Urothelium cell line (cell line): ENCODE measurements around the gene KRTAP12-3.
"Not testable (repeated sequence)": the region's sequence is repeated elsewhere in the genome, so short reads cannot be mapped to it uniquely, and the experiment has no call there.

ENCODE experiments used
- DNase-seq: peaks from one replicate; pipeline ENCODE4 v3.0.0; 2011; ENCODE audit warnings: low spot score, mixed read lengths
- FAIRE-seq: peaks from 2 replicates; lab custom pipeline; 2011; peaks lifted over from hg19 to GRCh38; lab: Jason Lieb, UNC

KRTAP12-3 gene

GRCh38 chr21:44682580-44683151 lies 24.9 kb downstream of the KRTAP12-3 start:
- no peak for DNase-seq
- no peak for FAIRE-seq

- DNase-seq (no peak), FAIRE-seq (no peak)
Measured at GRCh38 chr21:44684077-44684476, 26.3 kb downstream of the KRTAP12-3 start.

DNA sequence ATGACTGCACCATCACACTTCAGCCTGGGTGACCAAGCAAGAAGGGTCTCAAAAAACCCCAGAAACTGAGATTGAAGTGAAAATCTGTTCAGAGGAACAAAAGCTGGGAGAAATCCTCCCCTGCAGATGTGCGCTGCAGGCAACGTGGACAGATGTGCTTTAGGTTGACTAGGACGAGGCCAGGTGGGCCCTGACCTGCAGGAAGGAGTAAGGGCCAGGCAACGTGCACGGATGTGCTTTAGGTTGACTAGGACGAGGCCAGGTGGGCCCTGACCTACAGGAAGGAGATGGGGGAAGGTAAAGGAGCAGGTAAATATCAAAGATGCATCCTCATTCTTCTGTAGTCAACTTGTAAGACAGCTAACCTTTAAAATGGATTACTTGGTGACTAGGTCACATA lies 26.8 kb downstream of the KRTAP12-3 start:
- DNase-seq (no peak), FAIRE-seq (no peak)

DNA sequence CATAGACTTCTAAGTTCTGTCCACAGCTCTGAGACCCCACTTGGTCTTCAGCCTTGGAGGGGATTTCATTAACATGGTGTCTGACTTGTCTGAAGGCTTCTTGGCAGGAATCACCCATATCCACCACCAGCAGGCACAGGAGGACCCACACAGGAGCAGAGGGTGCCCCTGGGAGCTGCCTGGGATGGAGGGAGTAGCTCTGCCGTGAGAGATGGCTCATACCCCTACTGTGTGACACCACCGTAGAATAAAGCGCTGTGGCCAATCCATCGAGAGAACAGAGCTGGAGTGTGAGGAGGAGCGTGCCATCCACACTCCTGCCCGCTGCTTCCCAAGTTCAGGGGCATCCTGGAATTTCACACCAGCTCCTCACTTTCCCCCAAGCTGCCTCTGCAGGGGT lies 27.3 kb downstream of the KRTAP12-3 start:
- not testable (repeated sequence) for DNase-seq, FAIRE-seq

DNA sequence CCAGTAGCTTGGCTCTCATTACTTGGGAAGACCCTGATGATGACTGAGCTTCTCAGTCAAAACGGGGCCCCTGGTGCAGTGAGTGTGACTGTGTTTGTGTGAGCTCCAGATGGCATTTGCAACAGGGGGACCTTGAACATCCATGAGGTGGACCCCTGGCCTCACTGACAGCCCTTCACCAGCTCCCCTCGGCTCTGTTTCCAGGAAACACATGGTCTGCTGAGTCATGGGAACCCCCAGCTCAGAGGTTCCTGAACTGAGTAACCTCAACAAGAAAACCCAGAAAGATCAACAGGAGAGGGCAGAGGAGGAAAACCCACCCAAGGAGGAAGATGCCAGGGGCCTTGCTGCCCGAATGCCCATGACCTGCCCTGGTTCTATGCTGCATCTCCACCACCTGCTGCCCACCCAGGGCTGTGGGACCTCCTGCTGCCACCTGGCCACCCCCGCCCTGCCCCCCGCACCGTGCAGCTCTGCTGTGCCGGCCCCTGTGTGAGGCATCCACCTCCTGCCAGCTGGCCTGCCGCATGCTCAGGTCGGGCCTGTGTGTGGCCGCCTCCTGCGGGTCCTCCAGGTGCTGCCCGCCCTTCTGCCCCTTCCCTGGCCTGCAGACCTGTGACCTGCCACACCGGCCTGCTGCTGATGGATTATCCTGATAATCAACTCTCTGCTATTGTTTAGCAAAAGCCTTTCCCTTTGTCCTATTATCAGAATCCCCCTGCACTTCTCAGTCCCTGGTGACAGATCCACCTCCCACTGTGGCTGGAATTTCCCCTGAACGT lies 28.5 kb downstream of the KRTAP12-3 start:
- no peak for FAIRE-seq
- no peak for DNase-seq

DNA sequence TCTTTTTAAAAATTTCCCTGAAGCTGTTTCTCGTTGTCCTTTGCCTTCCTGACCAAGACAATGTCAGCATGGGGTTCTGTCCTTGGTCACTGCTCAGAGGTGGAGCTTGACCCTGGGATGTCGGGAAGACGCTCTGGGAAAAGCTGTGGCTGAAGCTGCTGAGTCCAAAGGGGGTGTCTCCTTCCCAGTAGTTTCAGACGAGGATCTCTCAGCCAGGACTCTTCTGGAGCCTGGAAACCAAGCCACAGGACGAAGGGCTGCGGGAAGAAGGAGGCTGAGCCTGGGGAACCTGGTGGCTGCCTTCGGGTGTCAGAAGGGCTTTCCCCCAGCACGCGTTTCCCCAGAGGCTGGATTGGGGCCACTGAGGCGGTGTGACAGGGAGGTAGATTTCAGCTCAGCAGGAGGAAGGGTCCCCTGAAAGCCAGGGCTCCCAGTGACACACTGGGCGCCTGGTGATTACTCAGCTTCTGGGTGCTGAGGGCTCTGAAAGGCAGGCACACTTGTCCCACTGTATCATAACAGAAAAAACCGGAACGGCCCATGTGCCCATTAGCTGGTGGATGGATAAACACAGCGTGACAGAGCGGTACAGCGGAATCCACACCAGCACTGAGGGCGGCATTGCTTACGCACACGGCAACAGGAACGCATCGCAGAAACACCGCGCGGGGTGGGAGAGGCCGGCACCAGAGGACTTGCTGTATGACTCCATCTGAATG lies 29.3 kb downstream of the KRTAP12-3 start:
- no peak for FAIRE-seq

DNA sequence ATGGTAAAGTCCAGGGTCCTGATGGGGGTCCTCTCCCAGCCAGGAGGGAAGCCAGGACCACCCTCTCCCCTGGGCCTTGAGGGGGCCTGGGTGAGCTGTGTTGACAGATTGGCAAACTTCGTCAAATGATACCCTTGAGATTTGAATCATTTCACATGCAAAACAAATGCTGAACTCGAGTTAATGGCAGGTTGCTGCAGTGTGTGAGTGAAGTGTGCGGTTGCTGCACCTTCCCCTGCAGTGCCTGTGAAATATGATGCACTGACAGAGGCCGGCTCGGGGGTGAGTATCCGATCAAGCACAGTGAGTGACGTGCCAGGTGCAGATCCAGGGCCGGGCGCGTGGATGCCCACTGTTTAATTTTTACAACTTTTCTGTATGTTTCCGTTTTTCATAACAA lies 29.9 kb downstream of the KRTAP12-3 start:
- DNase-seq (no peak), FAIRE-seq (no peak)

More for the DNA sequence above, 29.3 kb downstream of the KRTAP12-3 start:
- no peak for DNase-seq

GRCh38 chr21:44689740-44690139 lies 32.0 kb downstream of the KRTAP12-3 start:
- not testable (repeated sequence) for DNase-seq, FAIRE-seq

DNA sequence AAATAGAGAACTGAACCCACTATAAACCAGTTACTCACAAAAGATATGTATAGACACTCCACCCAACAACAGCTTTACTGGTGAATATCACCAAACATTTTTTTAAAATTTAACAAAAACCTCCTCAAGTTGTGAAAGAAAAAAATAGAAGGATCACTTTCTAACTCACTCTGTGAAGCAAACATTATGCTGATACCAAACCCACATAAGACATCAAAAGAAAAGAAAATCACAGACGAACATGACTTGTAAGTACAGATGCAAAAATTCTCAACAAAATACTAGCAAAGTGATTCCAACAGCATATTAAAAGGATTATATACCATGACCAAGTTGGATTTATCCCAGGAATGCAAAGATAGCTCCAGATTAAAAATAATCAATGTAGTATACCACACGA lies 34.0 kb downstream of the KRTAP12-3 start:
- no peak for FAIRE-seq

GRCh38 chr21:44692798-44693512 lies 35.2 kb downstream of the KRTAP12-3 start:
- DNase-seq (no peak), FAIRE-seq (no peak)

More for the DNA sequence above, 34.0 kb downstream of the KRTAP12-3 start:
- no peak for DNase-seq

- FAIRE-seq (no peak), DNase-seq (no peak)
Measured at GRCh38 chr21:44694776-44695175, 37.0 kb downstream of the KRTAP12-3 start.

DNA sequence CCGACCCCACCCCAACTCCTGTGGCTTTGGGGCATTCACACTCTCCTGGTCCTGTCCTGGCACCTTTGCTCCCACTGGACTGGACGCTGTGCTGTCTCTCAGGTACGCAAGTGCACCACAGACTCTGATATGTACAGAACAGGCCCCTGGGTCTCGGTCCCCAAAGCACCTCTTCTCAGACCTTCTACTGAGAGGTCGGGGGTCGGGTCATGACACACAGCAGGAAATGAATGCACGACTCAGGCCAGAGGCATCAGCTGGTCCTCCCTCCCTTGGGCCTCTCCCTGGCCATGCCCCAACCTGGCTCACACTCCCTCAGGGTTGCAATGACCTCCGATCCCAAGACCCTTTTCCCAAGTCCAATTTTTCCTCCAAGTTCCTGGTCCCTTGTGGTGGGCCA lies 37.5 kb downstream of the KRTAP12-3 start:
- no peak for DNase-seq
- FAIRE-seq = no peak

DNA sequence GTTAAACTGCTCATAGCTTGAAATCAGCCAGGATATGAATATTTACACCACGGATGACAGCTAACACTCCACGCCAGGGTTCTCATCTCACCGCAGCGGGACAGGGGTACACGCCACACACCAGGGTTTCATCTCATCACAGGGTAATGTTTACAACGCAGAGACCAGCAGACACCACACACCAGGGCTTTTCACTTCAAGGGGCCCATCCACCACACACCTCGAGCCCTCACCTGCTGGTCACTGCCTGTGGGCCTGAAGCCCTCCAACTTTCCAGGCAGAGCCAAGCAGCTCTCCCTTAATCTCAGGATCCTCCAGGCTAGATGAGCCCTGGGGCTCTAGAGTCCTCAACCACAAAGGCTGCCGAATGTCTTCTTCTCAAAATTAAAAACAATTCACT lies 37.9 kb downstream of the KRTAP12-3 start:
- DNase-seq (no peak), FAIRE-seq (no peak)

DNA sequence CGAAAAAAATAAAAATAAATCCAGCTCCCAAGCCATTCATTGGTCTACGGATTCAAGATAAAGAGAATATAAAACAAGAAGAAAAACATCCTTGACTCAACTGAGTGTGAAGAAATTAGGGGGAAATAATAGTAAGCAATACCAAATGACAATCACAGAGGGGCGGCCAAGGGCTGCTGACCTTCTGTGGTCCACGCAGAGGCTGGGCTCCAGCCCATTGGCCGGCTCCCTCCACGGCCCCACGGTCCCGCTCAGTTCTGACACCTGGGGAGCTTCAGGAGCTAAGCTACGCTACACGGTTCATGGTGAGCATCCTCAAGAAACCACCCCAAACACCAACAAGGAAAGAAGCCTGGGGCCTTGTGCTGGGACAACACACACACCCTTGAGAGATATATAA lies 38.8 kb downstream of the KRTAP12-3 start:
- FAIRE-seq (no peak), DNase-seq (no peak)

DNA sequence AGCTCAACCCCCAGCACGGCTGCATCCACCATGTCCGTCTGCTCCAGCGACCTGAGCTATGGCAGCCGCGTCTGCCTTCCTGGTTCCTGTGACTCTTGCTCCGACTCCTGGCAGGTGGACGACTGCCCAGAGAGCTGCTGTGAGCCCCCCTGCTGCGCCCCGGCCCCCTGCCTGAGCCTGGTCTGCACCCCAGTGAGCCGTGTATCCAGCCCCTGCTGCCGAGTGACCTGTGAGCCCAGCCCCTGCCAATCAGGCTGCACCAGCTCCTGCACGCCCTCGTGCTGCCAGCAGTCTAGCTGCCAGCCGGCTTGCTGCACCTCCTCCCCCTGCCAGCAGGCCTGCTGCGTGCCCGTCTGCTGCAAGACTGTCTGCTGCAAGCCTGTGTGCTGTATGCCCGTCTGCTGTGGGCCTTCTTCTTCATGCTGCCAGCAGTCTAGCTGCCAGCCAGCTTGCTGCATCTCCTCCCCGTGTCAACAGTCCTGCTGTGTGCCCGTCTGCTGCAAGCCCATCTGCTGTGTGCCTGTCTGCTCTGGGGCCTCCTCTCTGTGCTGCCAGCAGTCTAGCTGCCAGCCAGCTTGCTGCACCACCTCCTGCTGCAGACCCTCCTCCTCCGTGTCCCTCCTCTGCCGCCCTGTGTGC lies 39.6 kb downstream of the KRTAP12-3 start, which contains the start of gene KRTAP10-12:
KRTAP10-12 (plus strand) TSS at position 1 of the 639 bp plus-strand sequence; CDS start at position 31, 30 bp downstream.
- not testable (repeated sequence) for DNase-seq, FAIRE-seq

GRCh38 chr21:44697811-44698734 lies 40.3 kb downstream of the KRTAP12-3 start:
- DNase-seq (no peak), FAIRE-seq (no peak)

DNA sequence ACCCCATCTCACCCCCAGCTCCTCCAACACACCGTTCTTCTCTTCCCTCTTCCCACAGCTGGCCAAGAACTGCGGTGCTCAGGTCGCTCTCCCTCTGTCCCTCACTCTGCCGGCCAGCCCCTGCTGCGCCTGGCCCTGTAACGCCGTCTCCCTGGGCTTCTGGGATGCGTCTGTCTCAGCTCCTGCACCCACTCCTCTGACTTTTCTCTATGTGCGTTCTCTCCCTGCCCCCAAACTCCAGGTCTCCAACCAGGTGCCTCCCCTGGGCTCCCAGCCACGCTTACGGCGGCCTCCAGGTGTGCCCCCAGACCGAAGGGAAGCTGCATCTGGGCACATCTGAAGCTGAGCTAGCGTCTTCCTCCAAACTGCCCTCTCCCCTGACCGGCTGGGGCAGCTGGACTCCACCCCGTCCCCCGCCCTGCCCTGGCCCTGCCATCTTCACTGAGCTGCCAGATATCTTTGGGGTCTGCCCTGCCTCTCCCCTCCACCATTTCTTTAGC lies 41.8 kb downstream of the KRTAP12-3 start:
- FAIRE-seq (no peak), DNase-seq (no peak)

DNA sequence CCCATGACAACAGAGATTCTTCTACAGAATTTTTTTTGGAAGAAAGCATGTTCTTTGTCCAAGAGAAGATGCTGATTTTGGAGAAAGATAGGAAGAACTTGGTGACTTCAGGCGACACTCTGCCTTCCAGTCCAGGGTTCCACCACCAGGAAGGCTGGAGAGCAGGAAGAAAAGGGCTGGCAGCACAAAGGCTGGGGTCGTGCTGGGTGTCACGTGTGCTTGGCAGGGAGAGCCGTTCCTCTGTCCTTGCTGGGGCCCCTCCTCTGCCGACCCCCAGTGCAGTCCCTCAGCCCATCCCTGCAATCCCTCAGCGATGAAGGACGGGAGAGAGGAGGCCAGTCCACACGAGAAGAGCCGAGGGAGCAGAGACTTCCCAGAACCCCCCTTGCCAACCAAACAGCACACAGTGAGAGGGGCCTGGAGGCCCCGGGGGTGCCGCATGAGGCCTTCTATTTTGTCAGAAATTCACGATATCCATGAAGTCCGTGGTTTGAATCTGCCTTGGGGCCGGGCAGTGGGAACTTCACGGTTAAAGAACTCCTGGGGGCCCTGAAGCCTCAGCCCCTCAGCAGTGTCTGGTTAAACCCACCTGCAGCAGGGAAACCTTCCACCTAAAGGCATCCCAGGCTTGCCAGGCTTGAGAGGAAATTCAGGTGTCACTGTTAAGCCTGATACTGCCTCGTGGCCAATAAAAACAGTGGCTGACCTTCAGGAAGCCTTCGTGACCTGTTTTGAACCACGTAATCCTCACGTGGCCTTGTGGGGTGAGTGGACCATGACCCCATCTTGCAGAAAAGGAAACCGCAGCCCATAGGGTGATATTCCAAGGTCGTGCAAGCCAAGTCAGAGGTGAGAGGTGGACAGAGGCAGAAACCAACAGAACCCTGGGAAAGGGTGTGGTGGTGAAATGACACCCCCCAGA lies 42.6 kb downstream of the KRTAP12-3 start:
- DNase-seq (no peak), FAIRE-seq (no peak)
